Fibroblast of lung (primary cell): ENCODE measurements around the gene CELSR3. TPM values are rescaled to one million over a fixed set of nuclear protein-coding genes. Genes with fewer than 3 reads are reported as not detected.

Source experiments
- DNase-seq, 2 donors: peaks; one replicate each; pipeline versions ENCODE4 v3.0.0 to v3.0.0-alpha.2; 2010; ENCODE audit warnings: low read depth in 2 of 2
- H2AFZ ChIP-seq: 2 replicates; pipeline ENCODE4 v1.5.1; 2012; ENCODE audit warnings: low read length, control low read depth, inconsistent platforms
- H3K27ac ChIP-seq: 2 replicates; pipeline ENCODE4 v1.5.1; 2011; ENCODE audit warnings: low read length, control low read depth; ENCODE audit not compliant: insufficient read depth
- H3K27me3 ChIP-seq: 2 replicates; pipeline ENCODE4 v1.5.1; 2011; ENCODE audit warnings: mild to moderate bottlenecking, low read length; ENCODE audit not compliant: control insufficient read depth, insufficient read depth
- H3K36me3 ChIP-seq: 2 replicates; pipeline ENCODE4 v1.5.1; 2011; ENCODE audit warnings: low read length; ENCODE audit not compliant: control insufficient read depth, insufficient read depth
- H3K4me1 ChIP-seq: 2 replicates; pipeline ENCODE4 v1.5.1; 2011; ENCODE audit warnings: low read length; ENCODE audit not compliant: control insufficient read depth, insufficient read depth; ENCODE audit errors: extremely low read depth
- H3K4me2 ChIP-seq: 2 replicates; pipeline ENCODE4 v1.5.1; 2011; ENCODE audit warnings: low read length, control low read depth; ENCODE audit not compliant: insufficient read depth; ENCODE audit errors: extremely low read depth
- H3K4me3 ChIP-seq, 4 experiments: fragments of 200-600 bp in 1 of 4; sonication (generic) in 1 of 4; replicated peaks in 1 of 4; 2 replicates each; pipeline ENCODE4 v1.5.1; 2011 to 2016; ENCODE audit warnings: low read length in 4 of 4, low read depth in 3 of 4, mild to moderate bottlenecking in 3 of 4, control low read depth in 2 of 4, inconsistent platforms in 1 of 4, mixed read lengths in 1 of 4; ENCODE audit not compliant: insufficient read depth in 1 of 4; ENCODE audit errors: control extremely low read depth in 1 of 4
- H3K79me2 ChIP-seq: 2 replicates; pipeline ENCODE4 v1.5.1; 2012; ENCODE audit warnings: mild to moderate bottlenecking, low read length, inconsistent platforms; ENCODE audit not compliant: control insufficient read depth, insufficient read depth
- H3K9ac ChIP-seq: 2 replicates; pipeline ENCODE4 v1.5.1; 2011; ENCODE audit warnings: mild to moderate bottlenecking, low read length, control low read depth; ENCODE audit not compliant: insufficient read depth
- H3K9me3 ChIP-seq: 2 replicates; pipeline ENCODE4 v1.5.1; 2012; ENCODE audit warnings: low read depth, low read length; ENCODE audit not compliant: control insufficient read depth, insufficient read depth
- H4K20me1 ChIP-seq: 2 replicates; pipeline ENCODE4 v1.5.1; 2011; ENCODE audit warnings: low read length; ENCODE audit not compliant: control insufficient read depth, insufficient read depth; ENCODE audit errors: extremely low read depth
- EZH2 ChIP-seq: IDR thresholded peaks from 2 replicates; pipeline ENCODE4 v1.5.1; 2012; ENCODE audit warnings: low read length, control low read depth, mild to moderate bottlenecking; ENCODE audit errors: missing control alignments
- polyA plus RNA-seq, 2 donors: library from polyadenylated mRNA; depleted of rRNA in 1 of 2; stranded (reverse) in 1 of 2; unstranded in 1 of 2; fragments of >200 nt; gene quantifications; 2 replicates each; pipeline ENCODE4 v1.2.1, GENCODE V29; 2011 to 2012; ENCODE audit warnings: missing spikeins in 1 of 2
- total RNA-seq: library from RNA; depleted of rRNA; stranded (reverse); fragments of >200 nt; gene quantifications from 2 replicates; pipeline ENCODE4 v1.2.1, GENCODE V29; 2014
- TF ChIP-seq, protein P1 (sequence below), 2 donors: IDR thresholded peaks in 1 of 2; conservative IDR thresholded peaks in 1 of 2; 1 replicate in 1 of 2; 2 replicates in 1 of 2; pipeline ENCODE4 v1.5.1; 2011 to 2012; ENCODE audit warnings: low read length in 2 of 2, control low read depth in 1 of 2, inconsistent platforms in 1 of 2, low read depth in 1 of 2, mild to moderate bottlenecking in 1 of 2

CELSR3 gene
- total and polyA plus RNA-seq, 2 donors (not counting 1 experiment from before 2014, with no cell fraction given): 0.44 to 2.1 TPM

DNA sequence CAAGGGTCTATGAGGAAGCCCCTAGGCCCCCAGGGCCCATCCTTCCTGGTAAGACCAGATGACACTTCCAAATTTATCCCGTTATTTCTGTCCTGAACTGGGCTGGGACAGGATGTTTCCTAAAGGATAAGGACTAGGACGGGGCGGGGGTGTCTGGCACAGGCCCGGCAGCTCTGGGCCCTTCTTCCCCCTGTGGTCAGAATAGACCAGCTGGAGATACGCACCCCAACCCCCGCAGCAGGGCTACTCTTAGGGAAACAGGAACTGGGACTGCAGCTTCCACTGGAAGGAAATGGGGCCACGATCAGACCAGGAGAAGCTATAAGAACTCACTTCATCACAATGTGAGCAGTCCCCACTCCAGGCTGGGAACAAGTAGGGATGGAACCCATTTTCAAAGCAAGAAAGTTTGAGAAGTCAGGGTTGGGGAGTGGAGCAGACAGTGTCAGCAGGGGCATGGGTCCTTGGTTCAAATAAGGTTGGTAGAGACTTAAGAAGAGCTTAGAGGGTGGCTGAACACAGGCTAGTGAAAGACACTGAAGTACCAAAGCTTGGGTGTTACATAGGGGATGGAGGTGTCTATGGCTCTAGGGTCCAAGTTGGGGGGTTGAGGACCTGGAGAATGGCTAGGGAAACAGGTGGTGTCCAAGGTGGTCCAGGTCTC, 21.9 kb upstream of the CELSR3 start:
- Histone ChIP-seq H3K4me3 (peak overlapping the region; percentile 33 to 84 (median 62)), H3K79me2 (peaks cover 14% of the 10 kb centered on the region), H3K4me2 (peak overlapping the region; percentile 97), H3K9me3 (no peaks in the 10 kb centered on the region), H3K36me3 (peaks cover 40% of the 10 kb centered on the region), H4K20me1 (no peaks in the 10 kb centered on the region), H3K27ac (no peak overlapping the region), H3K27me3 (no peaks in the 10 kb centered on the region), H3K9ac (peak overlapping the region; percentile 10), H3K4me1 (peaks cover 19% of the 10 kb centered on the region), H2AFZ (peak overlapping the region; percentile 11)
- no peak for TF ChIP-seq EZH2
- TF ChIP-seq, protein P1, sequence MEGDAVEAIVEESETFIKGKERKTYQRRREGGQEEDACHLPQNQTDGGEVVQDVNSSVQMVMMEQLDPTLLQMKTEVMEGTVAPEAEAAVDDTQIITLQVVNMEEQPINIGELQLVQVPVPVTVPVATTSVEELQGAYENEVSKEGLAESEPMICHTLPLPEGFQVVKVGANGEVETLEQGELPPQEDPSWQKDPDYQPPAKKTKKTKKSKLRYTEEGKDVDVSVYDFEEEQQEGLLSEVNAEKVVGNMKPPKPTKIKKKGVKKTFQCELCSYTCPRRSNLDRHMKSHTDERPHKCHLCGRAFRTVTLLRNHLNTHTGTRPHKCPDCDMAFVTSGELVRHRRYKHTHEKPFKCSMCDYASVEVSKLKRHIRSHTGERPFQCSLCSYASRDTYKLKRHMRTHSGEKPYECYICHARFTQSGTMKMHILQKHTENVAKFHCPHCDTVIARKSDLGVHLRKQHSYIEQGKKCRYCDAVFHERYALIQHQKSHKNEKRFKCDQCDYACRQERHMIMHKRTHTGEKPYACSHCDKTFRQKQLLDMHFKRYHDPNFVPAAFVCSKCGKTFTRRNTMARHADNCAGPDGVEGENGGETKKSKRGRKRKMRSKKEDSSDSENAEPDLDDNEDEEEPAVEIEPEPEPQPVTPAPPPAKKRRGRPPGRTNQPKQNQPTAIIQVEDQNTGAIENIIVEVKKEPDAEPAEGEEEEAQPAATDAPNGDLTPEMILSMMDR (conservative IDR thresholded peaks at IDR 0.05 in 1 of 2, IDR thresholded peaks at IDR 0.05 in 1 of 2; ENCODE audit: low read depth in 1 of 2, low read length in 2 of 2): no peak
- DNase-seq: peak in 1 of 2 donors; percentile 36

DNA sequence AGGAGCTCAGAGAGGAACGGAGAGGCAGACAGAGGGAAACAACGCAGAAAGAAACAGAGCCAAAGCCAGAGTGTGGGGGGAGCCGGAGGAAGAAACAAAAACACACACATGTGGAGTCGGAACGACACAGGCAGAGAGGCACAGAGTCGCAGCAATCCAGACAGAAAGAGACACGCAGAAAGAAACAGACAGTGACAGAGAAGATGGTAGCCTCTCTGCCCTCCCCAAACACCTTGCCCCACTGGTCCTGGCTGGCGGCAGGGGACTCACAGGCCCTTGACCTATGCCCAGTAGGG, 21.3 kb upstream of the CELSR3 start:
- no peak for DNase-seq
- TF ChIP-seq, protein P1 (conservative IDR thresholded peaks at IDR 0.05 in 1 of 2, IDR thresholded peaks at IDR 0.05 in 1 of 2; ENCODE audit: low read depth in 1 of 2, low read length in 2 of 2): no peak
- no peak for TF ChIP-seq EZH2
- Histone ChIP-seq H3K4me1 (peaks cover 19% of the 10 kb centered on the region), H3K4me3 (peak overlapping the region; percentile 0 to 84 (median 59)), H2AFZ (no peak overlapping the region), H3K27ac (no peak overlapping the region), H4K20me1 (no peaks in the 10 kb centered on the region), H3K9ac (peak overlapping the region; percentile 10), H3K4me2 (peak overlapping the region; percentile 97), H3K27me3 (no peaks in the 10 kb centered on the region), H3K9me3 (no peaks in the 10 kb centered on the region), H3K36me3 (peaks cover 37% of the 10 kb centered on the region), H3K79me2 (peaks cover 14% of the 10 kb centered on the region)

DNA sequence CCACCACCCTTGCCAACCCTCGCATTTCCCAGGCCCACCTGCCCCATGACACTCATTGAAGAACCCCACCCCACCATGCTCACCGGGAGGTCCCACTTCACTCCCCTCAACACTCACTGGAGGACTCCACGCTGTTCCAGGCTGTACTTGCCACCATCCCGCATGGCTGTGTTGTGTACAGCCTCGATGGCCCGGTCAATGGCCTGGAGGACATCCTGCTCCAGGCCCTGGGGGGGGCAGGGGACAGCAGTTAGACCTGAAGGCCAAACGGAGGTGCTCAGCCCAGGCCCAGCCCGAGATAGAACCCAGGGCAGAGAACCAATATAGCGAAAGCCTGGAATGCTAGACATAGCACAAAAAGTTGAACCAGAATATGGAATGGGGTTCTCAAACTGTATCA, 20.1 kb upstream of the CELSR3 start:
- Histone ChIP-seq H3K4me3 (no peak overlapping the region), H3K36me3 (peaks cover 33% of the 10 kb centered on the region), H3K27ac (no peak overlapping the region), H3K4me2 (no peak overlapping the region), H2AFZ (no peak overlapping the region), H3K4me1 (peaks cover 22% of the 10 kb centered on the region), H3K9ac (no peak overlapping the region), H3K79me2 (peaks cover 14% of the 10 kb centered on the region), H4K20me1 (no peaks in the 10 kb centered on the region), H3K27me3 (no peaks in the 10 kb centered on the region), H3K9me3 (no peaks in the 10 kb centered on the region)
- TF ChIP-seq, protein P1 (conservative IDR thresholded peaks at IDR 0.05 in 1 of 2, IDR thresholded peaks at IDR 0.05 in 1 of 2; ENCODE audit: low read depth in 1 of 2, low read length in 2 of 2): no peak
- TF ChIP-seq EZH2: no peak
- no peak for DNase-seq
